Amniotic epithelial cell (primary cell): ENCODE measurements around the gene ZNF593.

Source experiments
- DNase-seq: peaks from one replicate; pipeline ENCODE4 v3.0.0-alpha.2; 2010; ENCODE audit warnings: low read depth

The ZNF593 gene

GRCh38 chr1:26148887-26149286 is 20.8 kb upstream of the ZNF593 start:
- no peak for DNase-seq

- no peak for DNase-seq
These were observed 15.7 kb upstream of the ZNF593 start for GRCh38 chr1:26153966-26154532.

- DNase-seq = no peak
These were observed 15.0 kb upstream of the ZNF593 start for GRCh38 chr1:26154750-26155149.

GRCh38 chr1:26155370-26156284 is 14.1 kb upstream of the ZNF593 start:
- no peak for DNase-seq

GRCh38 chr1:26156285-26157038 is 13.2 kb upstream of the ZNF593 start:
- no peak for DNase-seq

- DNase-seq = no peak
These were observed 11.3 kb upstream of the ZNF593 start for GRCh38 chr1:26158271-26158907.

GRCh38 chr1:26158908-26159742 is 10.6 kb upstream of the ZNF593 start, which contains the start of gene FAM110D:
FAM110D (plus strand) TSS chr1:26159079; CDS start chr1:26161292, 2,213 bp downstream.
- DNase-seq = no peak

GRCh38 chr1:26159743-26160039 is 10.0 kb upstream of the ZNF593 start:
- DNase-seq = no peak

- DNase-seq = no peak
These were observed 8.9 kb upstream of the ZNF593 start for GRCh38 chr1:26160527-26161414.

- peak; percentile 40 for DNase-seq
These were observed 8.1 kb upstream of the ZNF593 start for GRCh38 chr1:26161415-26162219.

- no peak for DNase-seq
These were observed 7.4 kb upstream of the ZNF593 start for GRCh38 chr1:26162220-26162709.

GRCh38 chr1:26163684-26164035 is 6.0 kb upstream of the ZNF593 start:
- DNase-seq = no peak

- no peak for DNase-seq
These were observed 5.5 kb upstream of the ZNF593 start for GRCh38 chr1:26164036-26164860.

- no peak for DNase-seq
These were observed 4.6 kb upstream of the ZNF593 start for GRCh38 chr1:26164861-26165842.

GRCh38 chr1:26166719-26167281 is 2.9 kb upstream of the ZNF593 start:
- DNase-seq = no peak

GRCh38 chr1:26168410-26169197 is 1.1 kb upstream of the ZNF593 start, which contains the start of gene C1orf232:
C1orf232 (minus strand) TSS chr1:26168963; CDS start chr1:26168499, 464 bp downstream.
- DNase-seq = no peak
